HG03521 (cell line): ENCODE results near the gene TMEM135.

Source experiments
- ATAC-seq: cut with Tn5 transposase; IDR thresholded peaks from one replicate; pipeline ENCODE4 v1.9.1; 2021; ENCODE audit warnings: mild to moderate bottlenecking, moderate library complexity; ENCODE audit not compliant: unreplicated experiment

Gene TMEM135

GRCh38 chr11:87298155-87298554 is 260.4 kb downstream of the TMEM135 start:
- ATAC-seq: no peak

DNA sequence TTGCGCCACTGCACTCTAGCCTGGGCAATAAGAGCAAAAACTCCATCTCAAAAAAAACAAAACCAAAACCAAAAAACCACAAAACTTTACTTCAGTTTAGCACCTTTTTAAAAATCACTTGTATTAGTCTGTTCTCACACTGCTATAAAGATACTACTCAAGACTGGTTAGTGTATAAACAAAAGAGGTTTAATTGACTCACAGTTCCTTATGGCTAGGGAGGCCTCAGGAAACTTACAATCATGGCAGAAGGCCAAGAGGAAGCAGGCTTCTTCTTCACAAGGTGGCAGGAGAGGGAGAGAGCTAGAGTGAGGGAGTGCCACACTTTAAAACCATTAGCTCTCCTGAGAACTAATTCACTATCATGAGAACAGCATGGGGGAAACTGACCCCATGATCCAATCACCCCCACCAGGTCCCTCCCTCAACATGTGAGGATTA is 261.3 kb downstream of the TMEM135 start:
- ATAC-seq: no peak

DNA sequence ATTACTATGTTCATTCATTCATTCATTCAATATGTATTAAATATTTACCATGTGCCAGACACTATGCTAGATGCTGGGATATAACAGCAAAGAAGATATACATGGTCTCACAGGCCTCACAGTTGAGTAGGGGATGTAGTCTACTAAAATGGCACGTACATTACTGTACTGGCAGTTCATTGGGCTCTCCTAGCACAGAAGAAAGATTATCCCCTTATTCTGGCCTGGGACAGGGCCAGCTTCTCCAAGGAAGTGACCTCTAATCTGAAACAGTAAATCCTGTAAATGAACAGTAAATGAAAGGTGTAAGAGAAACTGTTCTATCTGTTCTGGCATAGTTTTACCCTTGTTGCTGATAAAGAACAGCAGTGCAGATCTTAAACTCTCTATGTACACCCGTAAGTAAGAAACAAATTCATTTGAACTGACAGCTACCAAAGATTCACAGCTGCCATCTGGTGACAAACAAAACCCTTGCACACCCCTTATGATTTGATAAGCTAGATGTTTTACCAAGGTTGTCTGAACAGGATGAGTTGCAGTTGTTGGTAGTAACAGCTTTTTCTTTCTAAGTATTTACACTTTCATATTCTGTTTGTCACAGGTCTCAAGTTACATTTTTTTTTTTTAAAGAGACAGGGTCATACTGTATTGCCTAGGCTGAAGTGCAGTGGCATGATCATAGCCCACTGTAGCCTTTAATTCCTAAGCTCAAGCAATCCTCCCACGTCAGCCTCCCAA is 263.1 kb downstream of the TMEM135 start:
- ATAC-seq: peak; percentile 57

GRCh38 chr11:87301785-87302540 is 264.2 kb downstream of the TMEM135 start:
- ATAC-seq: no peak

DNA sequence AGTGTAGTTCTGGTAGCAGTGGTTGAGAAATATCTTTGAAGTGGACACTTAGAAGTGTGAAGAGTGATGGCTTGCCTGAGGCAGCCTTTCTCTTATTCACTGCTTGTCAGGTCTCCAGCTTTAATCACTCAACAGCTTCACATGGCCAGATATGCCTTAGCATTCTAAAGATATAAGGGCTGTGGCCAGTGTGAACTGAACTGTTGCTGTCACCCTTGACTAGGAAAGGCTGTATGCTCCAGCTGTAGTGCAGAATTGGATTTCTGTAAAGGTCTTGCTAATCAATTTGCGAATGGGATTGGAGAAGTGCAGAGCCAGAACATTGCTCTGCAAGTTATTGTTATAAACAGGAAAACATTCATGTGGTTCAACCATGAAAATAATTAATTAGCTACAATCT is 266.7 kb downstream of the TMEM135 start:
- no peak for ATAC-seq

- no peak for ATAC-seq
Observed at GRCh38 chr11:87306262-87306851, 268.6 kb downstream of the TMEM135 start.

- ATAC-seq: no peak
Observed at GRCh38 chr11:87307101-87307500, 269.4 kb downstream of the TMEM135 start.

DNA sequence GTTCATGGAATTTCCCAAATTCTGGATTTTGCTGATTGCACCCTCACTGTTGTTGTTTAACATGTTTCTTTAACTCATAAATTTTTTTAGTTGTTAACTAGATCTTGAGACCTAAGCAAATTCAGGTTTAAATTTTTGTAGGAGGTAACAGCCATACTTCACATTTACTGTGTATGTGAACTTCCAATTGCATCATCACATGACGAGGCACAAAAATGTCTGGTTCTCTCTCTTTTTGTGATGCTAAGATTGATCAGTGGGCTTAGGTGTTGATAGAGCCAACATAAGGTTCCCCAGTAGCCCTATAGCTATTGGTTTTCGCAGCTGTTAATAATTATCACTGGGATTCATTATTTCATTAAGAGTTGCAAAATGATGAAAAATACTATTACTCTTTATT is 277.5 kb downstream of the TMEM135 start:
- no peak for ATAC-seq

- no peak for ATAC-seq
Observed at GRCh38 chr11:87316491-87316890, 278.8 kb downstream of the TMEM135 start.

GRCh38 chr11:87317441-87317840 is 279.7 kb downstream of the TMEM135 start:
- no peak for ATAC-seq

- ATAC-seq: no peak
Observed at GRCh38 chr11:87320123-87320522, 282.4 kb downstream of the TMEM135 start.

DNA sequence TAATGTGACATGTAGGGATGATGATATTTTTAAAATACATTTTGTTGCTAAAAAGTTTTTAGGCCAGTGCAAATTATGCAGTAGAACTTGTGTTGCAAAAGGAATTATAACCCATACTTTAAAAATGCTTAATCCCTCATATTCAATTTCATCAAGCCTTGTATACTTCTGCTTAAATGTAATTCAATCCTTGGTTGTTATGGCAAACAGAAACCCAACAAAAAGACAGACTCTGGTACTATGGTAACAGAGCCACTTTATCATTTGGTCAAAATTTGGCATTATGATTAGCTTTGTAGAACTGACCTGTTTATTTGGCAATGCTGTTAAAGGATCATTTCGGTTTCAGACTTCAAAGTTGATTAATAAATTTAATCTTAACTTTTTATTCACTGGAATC is 284.8 kb downstream of the TMEM135 start:
- no peak for ATAC-seq

DNA sequence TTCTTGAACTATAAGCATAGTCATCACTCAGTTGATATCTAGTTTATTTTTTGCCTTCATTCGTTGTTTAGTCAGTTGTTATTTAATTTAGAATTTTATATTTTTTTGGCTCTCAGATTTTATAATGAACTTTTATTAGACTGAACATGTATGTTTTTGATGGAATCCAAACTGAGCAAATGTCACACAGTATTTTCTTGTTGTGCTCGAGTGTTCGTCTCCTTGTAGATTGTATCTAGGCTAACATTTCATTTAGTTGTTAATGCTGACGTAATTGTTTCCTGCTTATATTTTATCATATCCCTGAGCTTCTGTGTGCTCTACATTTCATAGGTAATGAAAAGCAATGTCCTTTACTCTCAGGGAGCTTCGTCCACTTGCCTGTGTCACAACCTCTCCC is 286.2 kb downstream of the TMEM135 start:
- no peak for ATAC-seq

GRCh38 chr11:87324817-87325489 is 287.2 kb downstream of the TMEM135 start:
- no peak for ATAC-seq

GRCh38 chr11:87325490-87325872 is 287.7 kb downstream of the TMEM135 start:
- no peak for ATAC-seq

GRCh38 chr11:87326594-87326993 is 288.9 kb downstream of the TMEM135 start:
- ATAC-seq: no peak

DNA sequence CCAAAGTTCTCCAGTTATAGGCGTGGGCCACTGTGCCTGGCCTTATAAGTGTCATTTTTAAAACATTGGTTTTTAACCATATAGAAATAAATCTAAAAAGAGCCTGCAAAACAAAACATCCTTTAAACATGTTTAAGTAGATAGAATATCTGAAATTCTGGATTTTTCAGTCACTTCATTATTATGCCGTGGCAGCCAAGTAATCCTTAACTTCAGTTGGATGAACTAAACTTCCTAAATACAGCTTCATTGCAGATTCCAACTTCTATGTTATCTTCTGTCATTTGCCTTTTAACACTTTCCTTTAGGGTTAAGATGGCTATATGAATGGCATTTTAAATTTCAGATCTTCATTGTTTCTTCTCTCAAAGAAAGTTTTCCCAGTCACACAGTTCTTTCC is 291.4 kb downstream of the TMEM135 start:
- ATAC-seq: no peak

DNA sequence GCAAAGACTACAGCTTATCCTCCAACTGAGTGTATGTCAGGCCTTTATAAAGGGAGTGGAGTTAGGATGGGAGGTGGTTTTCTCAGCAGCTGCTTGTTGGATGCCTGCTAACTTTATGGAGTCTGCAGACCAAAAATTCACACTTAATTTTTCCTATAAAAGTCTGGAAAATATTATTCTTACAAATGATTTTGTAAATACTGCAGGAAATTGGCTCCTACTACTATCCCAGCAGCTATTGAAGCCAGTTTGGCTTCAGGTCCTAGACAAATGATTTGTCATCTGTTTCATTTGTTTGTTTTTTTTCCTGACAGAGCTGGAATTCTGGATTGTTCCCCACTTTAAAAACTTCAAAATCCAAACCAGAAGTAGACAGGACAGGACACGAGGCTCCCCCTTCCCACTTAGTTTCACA is 292.5 kb downstream of the TMEM135 start:
- no peak for ATAC-seq

DNA sequence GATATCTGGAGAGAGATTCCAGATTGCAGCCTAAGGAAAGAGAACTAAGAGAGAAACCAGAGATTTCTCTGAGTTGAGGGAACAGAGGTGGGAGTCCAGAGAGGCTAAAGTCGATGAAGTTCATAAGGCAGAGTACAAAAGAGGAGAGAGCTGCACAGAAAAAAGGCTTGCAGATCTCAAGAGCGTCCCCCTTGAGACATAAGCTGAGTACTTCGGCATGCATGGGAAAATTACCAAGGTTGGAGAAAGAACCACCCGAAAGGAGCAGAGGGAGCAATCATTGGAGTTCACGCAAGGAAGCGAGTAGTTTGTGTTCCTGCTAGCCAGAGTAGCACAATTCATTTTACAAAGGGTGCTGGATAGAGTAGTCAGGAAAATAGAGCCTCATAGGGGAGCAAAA is 293.5 kb downstream of the TMEM135 start:
- no peak for ATAC-seq

DNA sequence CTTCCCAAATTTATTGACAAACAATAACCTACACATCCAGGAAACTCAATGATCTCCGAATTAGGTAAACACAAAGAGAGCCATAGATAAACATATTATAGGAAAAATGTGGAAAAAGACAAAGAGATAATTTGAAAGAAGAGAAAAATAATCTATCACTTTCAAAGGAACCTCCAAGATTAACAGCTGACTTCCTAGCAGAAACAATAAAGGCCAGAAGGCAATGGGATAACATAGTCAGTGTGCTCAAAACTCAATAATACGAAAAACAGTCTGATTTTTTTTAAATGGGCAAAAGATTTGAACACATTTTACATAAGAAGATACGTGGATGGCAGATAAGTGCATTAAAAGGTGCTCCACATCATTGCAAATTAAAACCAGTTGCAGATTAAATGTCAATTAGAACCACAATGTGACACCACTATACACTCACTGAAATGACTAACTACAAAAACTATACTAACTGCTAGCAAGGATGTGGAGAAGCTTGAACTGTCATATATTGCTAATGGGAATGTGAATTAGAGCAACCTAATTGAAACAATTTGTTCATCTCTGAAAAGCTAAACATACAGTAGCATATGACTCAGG is 300.4 kb downstream of the TMEM135 start:
- no peak for ATAC-seq

- no peak for ATAC-seq
Observed at GRCh38 chr11:87339416-87339815, 301.7 kb downstream of the TMEM135 start.
